ENCODE data around the gene MRM3. TPM values are rescaled to one million over a fixed set of nuclear protein-coding genes. Genes with fewer than 3 reads are reported as not detected.
"Not testable (repeated sequence)": the region's sequence is repeated elsewhere in the genome, so short reads cannot be mapped to it uniquely, and the experiment has no call there.

MRM3 gene
- total RNA-seq, 2 experiments from 2014 or later = 19.4 to 19.6 TPM

- CTCF ChIA-PET = no interaction called here
- no peaks in the 10 kb centered on the region for H3K4me1 Mint-ChIP-seq (ENCODE audit: low read depth)
Measured at GRCh38 chr17:811051-811784, 29.1 kb downstream of the MRM3 start.

GRCh38 chr17:812638-813204 is 30.6 kb downstream of the MRM3 start:
- no peak for DNase-seq
- Mint-ChIP-seq H3K36me3 (ENCODE audit: low read depth) (no peaks in the 10 kb centered on the region), H3K9me3 (ENCODE audit: insufficient read depth) (no peaks in the 10 kb centered on the region), H3K4me1 (ENCODE audit: low read depth) (no peaks in the 10 kb centered on the region), H3K27ac (no peak overlapping the region), H3K4me3 (no peak overlapping the region), H3K27me3 (ENCODE audit: low read depth) (no peaks in the 10 kb centered on the region)
- POLR2A ChIA-PET = no interaction called here
- no peak for ATAC-seq
- CTCF ChIA-PET = no interaction called here

More at GRCh38 chr17:811051-811784, 29.1 kb downstream of the MRM3 start:
- Mint-ChIP-seq H3K36me3 (ENCODE audit: low read depth) (no peaks in the 10 kb centered on the region), H3K9me3 (ENCODE audit: insufficient read depth) (no peaks in the 10 kb centered on the region), H3K27me3 (ENCODE audit: low read depth) (no peaks in the 10 kb centered on the region), H3K4me3 (no peak overlapping the region), H3K27ac (no peak overlapping the region)
- ATAC-seq (no peak), DNase-seq (no peak)
- POLR2A ChIA-PET = no interaction called here

GRCh38 chr17:814371-814770 is 32.2 kb downstream of the MRM3 start:
- CTCF ChIA-PET = no interaction called here
- POLR2A ChIA-PET = no interaction called here
- H3K4me3 Mint-ChIP-seq = no peak overlapping the region

GRCh38 chr17:819251-819650 is 37.1 kb downstream of the MRM3 start:
- H3K36me3 Mint-ChIP-seq (ENCODE audit: low read depth) = no peaks in the 10 kb centered on the region
- no peaks in the 10 kb centered on the region for H3K9me3 Mint-ChIP-seq (ENCODE audit: insufficient read depth)
- no peaks in the 10 kb centered on the region for H3K4me1 Mint-ChIP-seq (ENCODE audit: low read depth)
- no peak overlapping the region for H3K27ac Mint-ChIP-seq
- ChIA-PET POLR2A (no interaction called here), CTCF (no interaction called here)
- no peak overlapping the region for H3K4me3 Mint-ChIP-seq
- H3K27me3 Mint-ChIP-seq (ENCODE audit: low read depth) = no peaks in the 10 kb centered on the region
- DNase-seq (no peak), ATAC-seq (no peak)

More at GRCh38 chr17:814371-814770, 32.2 kb downstream of the MRM3 start:
- no peak for DNase-seq
- Mint-ChIP-seq H3K27ac (no peak overlapping the region), H3K27me3 (ENCODE audit: low read depth) (no peaks in the 10 kb centered on the region), H3K36me3 (ENCODE audit: low read depth) (no peaks in the 10 kb centered on the region), H3K4me1 (ENCODE audit: low read depth) (no peaks in the 10 kb centered on the region), H3K9me3 (ENCODE audit: insufficient read depth) (no peaks in the 10 kb centered on the region)
- ATAC-seq = no peak

- POLR2A ChIA-PET = no interaction called here
- no peaks in the 10 kb centered on the region for H3K9me3 Mint-ChIP-seq (ENCODE audit: insufficient read depth)
- no peak for ATAC-seq
- H3K27me3 Mint-ChIP-seq (ENCODE audit: low read depth) = no peaks in the 10 kb centered on the region
- no peak overlapping the region for H3K27ac Mint-ChIP-seq
- no peaks in the 10 kb centered on the region for H3K4me1 Mint-ChIP-seq (ENCODE audit: low read depth)
- H3K4me3 Mint-ChIP-seq = no peak overlapping the region
- no peaks in the 10 kb centered on the region for H3K36me3 Mint-ChIP-seq (ENCODE audit: low read depth)
- no peak for DNase-seq
- CTCF ChIA-PET = no interaction called here
Measured at GRCh38 chr17:823501-823902, 41.3 kb downstream of the MRM3 start.

GRCh38 chr17:824378-824777 is 42.2 kb downstream of the MRM3 start:
- Mint-ChIP-seq H3K27me3 (ENCODE audit: low read depth) (no peaks in the 10 kb centered on the region), H3K4me3 (no peak overlapping the region), H3K36me3 (ENCODE audit: low read depth) (no peaks in the 10 kb centered on the region), H3K9me3 (ENCODE audit: insufficient read depth) (no peaks in the 10 kb centered on the region), H3K27ac (no peak overlapping the region), H3K4me1 (ENCODE audit: low read depth) (no peaks in the 10 kb centered on the region)
- ChIA-PET POLR2A (no interaction called here), CTCF (no interaction called here)
- no peak for DNase-seq
- no peak for ATAC-seq

- POLR2A ChIA-PET = no interaction called here
- Mint-ChIP-seq H3K4me1 (ENCODE audit: low read depth) (no peaks in the 10 kb centered on the region), H3K36me3 (ENCODE audit: low read depth) (no peaks in the 10 kb centered on the region), H3K9me3 (ENCODE audit: insufficient read depth) (no peaks in the 10 kb centered on the region), H3K4me3 (no peak overlapping the region), H3K27me3 (ENCODE audit: low read depth) (no peaks in the 10 kb centered on the region), H3K27ac (no peak overlapping the region)
- DNase-seq (no peak), ATAC-seq (no peak)
- CTCF ChIA-PET = no interaction called here
Measured at GRCh38 chr17:825216-825615, 43.1 kb downstream of the MRM3 start.

GRCh38 chr17:826778-827177 is 44.6 kb downstream of the MRM3 start:
- CTCF ChIA-PET = no interaction called here

GRCh38 chr17:828761-829160 is 46.6 kb downstream of the MRM3 start:
- ATAC-seq (no peak), DNase-seq (no peak)
- H3K27ac Mint-ChIP-seq = no peak overlapping the region
- POLR2A ChIA-PET = no interaction called here
- H3K27me3 Mint-ChIP-seq (ENCODE audit: low read depth) = no peaks in the 10 kb centered on the region
- CTCF ChIA-PET = no interaction called here
- H3K9me3 Mint-ChIP-seq (ENCODE audit: insufficient read depth) = no peaks in the 10 kb centered on the region
- no peak overlapping the region for H3K4me3 Mint-ChIP-seq
- H3K4me1 Mint-ChIP-seq (ENCODE audit: low read depth) = no peaks in the 10 kb centered on the region
- H3K36me3 Mint-ChIP-seq (ENCODE audit: low read depth) = no peaks in the 10 kb centered on the region

More at GRCh38 chr17:826778-827177, 44.6 kb downstream of the MRM3 start:
- Mint-ChIP-seq H3K9me3 (ENCODE audit: insufficient read depth) (no peaks in the 10 kb centered on the region), H3K4me3 (no peak overlapping the region), H3K27me3 (ENCODE audit: low read depth) (no peaks in the 10 kb centered on the region), H3K4me1 (ENCODE audit: low read depth) (no peaks in the 10 kb centered on the region), H3K36me3 (ENCODE audit: low read depth) (no peaks in the 10 kb centered on the region), H3K27ac (no peak overlapping the region)
- DNase-seq = no peak
- no peak for ATAC-seq
- POLR2A ChIA-PET = no interaction called here

GRCh38 chr17:829614-830013 is 47.5 kb downstream of the MRM3 start:
- H3K4me1 Mint-ChIP-seq (ENCODE audit: low read depth); CTCF ChIA-PET: not testable (repeated sequence)

GRCh38 chr17:830381-830780 is 48.2 kb downstream of the MRM3 start:
- DNase-seq (no peak), ATAC-seq (no peak)
- H3K4me1 Mint-ChIP-seq (ENCODE audit: low read depth) = no peaks in the 10 kb centered on the region
- no peaks in the 10 kb centered on the region for H3K9me3 Mint-ChIP-seq (ENCODE audit: insufficient read depth)
- no peak overlapping the region for H3K4me3 Mint-ChIP-seq
- no peaks in the 10 kb centered on the region for H3K27me3 Mint-ChIP-seq (ENCODE audit: low read depth)
- H3K36me3 Mint-ChIP-seq (ENCODE audit: low read depth) = no peaks in the 10 kb centered on the region
- POLR2A ChIA-PET = no interaction called here
- H3K27ac Mint-ChIP-seq = no peak overlapping the region
- CTCF ChIA-PET = no interaction called here

More at GRCh38 chr17:829614-830013, 47.5 kb downstream of the MRM3 start:
- ATAC-seq; POLR2A ChIA-PET; H3K27me3 Mint-ChIP-seq (ENCODE audit: low read depth); DNase-seq; H3K36me3 Mint-ChIP-seq (ENCODE audit: low read depth); H3K9me3 Mint-ChIP-seq (ENCODE audit: insufficient read depth); H3K27ac Mint-ChIP-seq; H3K4me3 Mint-ChIP-seq: not testable (repeated sequence)

- no peaks in the 10 kb centered on the region for H3K9me3 Mint-ChIP-seq (ENCODE audit: insufficient read depth)
- no peak overlapping the region for H3K27ac Mint-ChIP-seq
- ChIA-PET POLR2A (interaction anchor here (0.6 kb wide), 1 partner anchor 9 kb away, joined by 3 read pairs; no protein-coding TSS in a partner anchor), CTCF (no interaction called here)
- H3K27me3 Mint-ChIP-seq (ENCODE audit: low read depth) = no peaks in the 10 kb centered on the region
- DNase-seq (no peak), ATAC-seq (no peak)
- H3K4me1 Mint-ChIP-seq (ENCODE audit: low read depth) = no peaks in the 10 kb centered on the region
- no peaks in the 10 kb centered on the region for H3K36me3 Mint-ChIP-seq (ENCODE audit: low read depth)
- H3K4me3 Mint-ChIP-seq = no peak overlapping the region
Measured at GRCh38 chr17:830950-831349, 48.8 kb downstream of the MRM3 start.

- no peaks in the 10 kb centered on the region for H3K36me3 Mint-ChIP-seq (ENCODE audit: low read depth)
- no peaks in the 10 kb centered on the region for H3K27me3 Mint-ChIP-seq (ENCODE audit: low read depth)
- CTCF ChIA-PET = no interaction called here
Measured at GRCh38 chr17:834136-834535, 52.0 kb downstream of the MRM3 start.

More at GRCh38 chr17:834136-834535, 52.0 kb downstream of the MRM3 start:
- no peak overlapping the region for H3K4me3 Mint-ChIP-seq
- POLR2A ChIA-PET = no interaction called here
- no peak for ATAC-seq
- no peaks in the 10 kb centered on the region for H3K9me3 Mint-ChIP-seq (ENCODE audit: insufficient read depth)
- no peak for DNase-seq
- no peak overlapping the region for H3K27ac Mint-ChIP-seq
- H3K4me1 Mint-ChIP-seq (ENCODE audit: low read depth) = no peaks in the 10 kb centered on the region

Data from activated CD8-positive, alpha-beta T cell treated with anti-CD3 and anti-CD28 coated beads, Interleukin-2, amount 10 ng/mL, durations not matched to agents 7 days and 5 days (primary cell).